Mesendoderm (in vitro differentiated cells): ENCODE results near the gene GC.

Experiments used
- DNase-seq: peaks from one replicate; pipeline ENCODE4 v3.0.0; 2013
- H2AK5ac ChIP-seq: 2 replicates; pipeline ENCODE4 v1.6.1; 2013; ENCODE audit warnings: low read length, inconsistent platforms
- H2BK120ac ChIP-seq: 2 replicates; pipeline ENCODE4 v1.6.1; 2013; ENCODE audit warnings: low read depth, mild to moderate bottlenecking, low read length, moderate library complexity, mixed read lengths
- H2BK15ac ChIP-seq: replicated peaks from 2 replicates; pipeline ENCODE4 v1.6.1; 2013; ENCODE audit warnings: low read depth, mild to moderate bottlenecking, moderate library complexity
- H2BK5ac ChIP-seq: 2 replicates; pipeline ENCODE4 v1.6.1; 2013; ENCODE audit warnings: low read length, inconsistent platforms
- H3K18ac ChIP-seq: 2 replicates; pipeline ENCODE4 v1.6.1; 2013; ENCODE audit warnings: mild to moderate bottlenecking, low read length, mixed read lengths
- H3K23ac ChIP-seq: one replicate; pipeline ENCODE4 v1.6.1; 2013; ENCODE audit warnings: low read length
- H3K27ac ChIP-seq: 2 replicates; pipeline ENCODE4 v1.5.1; 2013; ENCODE audit warnings: low read depth, mild to moderate bottlenecking, inconsistent platforms, low read length, moderate library complexity
- H3K27me3 ChIP-seq: 2 replicates; pipeline ENCODE4 v1.6.1; 2013; ENCODE audit warnings: low read length, control low read depth, mild to moderate bottlenecking, inconsistent platforms; ENCODE audit not compliant: insufficient read depth, poor library complexity
- H3K36me3 ChIP-seq: 2 replicates; pipeline ENCODE4 v1.6.1; 2013; ENCODE audit warnings: low read length, inconsistent platforms; ENCODE audit not compliant: control insufficient read depth, insufficient read depth
- H3K4ac ChIP-seq: one replicate; pipeline ENCODE4 v1.6.1; 2013; ENCODE audit warnings: low read depth, mild to moderate bottlenecking, low read length, moderate library complexity
- H3K4me1 ChIP-seq: 2 replicates; pipeline ENCODE4 v1.6.1; 2013; ENCODE audit warnings: low read depth, low read length, inconsistent platforms; ENCODE audit not compliant: control insufficient read depth
- H3K4me2 ChIP-seq: 2 replicates; pipeline ENCODE4 v1.6.1; 2013; ENCODE audit warnings: low read length
- H3K4me3 ChIP-seq: 2 replicates; pipeline ENCODE4 v1.5.1; 2013; ENCODE audit warnings: mild to moderate bottlenecking, low read length
- H3K56ac ChIP-seq: one replicate; pipeline ENCODE4 v1.6.1; 2013; ENCODE audit warnings: low read length
- H3K79me1 ChIP-seq: 2 replicates; pipeline ENCODE4 v1.6.1; 2013; ENCODE audit warnings: low read length, inconsistent platforms
- H3K79me2 ChIP-seq: 2 replicates; pipeline ENCODE4 v1.6.1; 2013; ENCODE audit warnings: mild to moderate bottlenecking, low read length; ENCODE audit not compliant: control insufficient read depth, insufficient read depth
- H3K9ac ChIP-seq: 2 replicates; pipeline ENCODE4 v1.6.1; 2013; ENCODE audit warnings: low read length, inconsistent platforms
- H4K5ac ChIP-seq: one replicate; pipeline ENCODE4 v1.6.1; 2013; ENCODE audit warnings: low read length
- H4K8ac ChIP-seq: one replicate; pipeline ENCODE4 v1.6.1; 2013; ENCODE audit warnings: low read depth, mild to moderate bottlenecking, control low read depth, low read length, moderate library complexity
- WGBS: extraction: QIAGEN DNeasy Blood & Tissue Kit; methylation state at CpG from one replicate; pipeline ENCODE4 v1.1.7; 2013; ENCODE audit warnings: low lambda C conversion rate, missing lambda C conversion rate; ENCODE audit not compliant: insufficient coverage; ENCODE audit errors: extremely low coverage; 5-methylcytosine and 5-hydroxymethylcytosine counted together

Gene GC

GRCh38 chr4:71773004-71773403 lies 10.9 kb downstream of the GC start:
- DNase-seq = no peak
- no peak overlapping the region for H2BK120ac ChIP-seq
- H3K27me3 ChIP-seq = no peaks in the 10 kb centered on the region
- no peak overlapping the region for H2BK5ac ChIP-seq
- no peaks in the 10 kb centered on the region for H3K79me2 ChIP-seq
- H3K79me1 ChIP-seq = no peaks in the 10 kb centered on the region
- no peak overlapping the region for H3K4me3 ChIP-seq
- no peaks in the 10 kb centered on the region for H3K4me1 ChIP-seq
- no peak overlapping the region for H3K4ac ChIP-seq
- H4K8ac ChIP-seq = no peak overlapping the region
- no peak overlapping the region for H3K18ac ChIP-seq
- H3K9ac ChIP-seq = no peak overlapping the region
- H2AK5ac ChIP-seq = no peak overlapping the region
- no peak overlapping the region for H2BK15ac ChIP-seq
- H3K56ac ChIP-seq = no peak overlapping the region
- no peak overlapping the region for H3K4me2 ChIP-seq
- no peak overlapping the region for H3K27ac ChIP-seq
- no CpG with 5 or more reads among the region's 2 CpGs for WGBS
- no peak overlapping the region for H3K23ac ChIP-seq
- no peaks in the 10 kb centered on the region for H3K36me3 ChIP-seq
- H4K5ac ChIP-seq = no peak overlapping the region

DNA sequence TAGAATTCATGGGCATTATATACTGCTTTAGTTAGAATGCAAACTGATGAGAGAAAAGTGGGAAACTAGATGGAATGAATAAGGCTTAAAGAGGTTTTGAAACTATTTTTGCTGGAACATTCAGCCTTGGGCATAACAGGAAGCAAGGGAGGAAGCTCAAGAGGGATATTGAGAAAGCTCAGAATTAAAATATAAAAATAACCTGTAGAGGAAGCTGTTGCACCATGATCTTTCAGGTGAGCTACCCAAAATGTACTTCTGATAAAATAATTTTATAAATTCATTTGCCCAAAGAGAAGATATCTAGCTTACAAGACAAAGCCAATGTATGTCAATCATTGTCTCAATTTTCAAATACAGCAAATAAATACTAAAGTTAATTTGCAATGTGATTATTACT lies 11.3 kb downstream of the GC start:
- no peak overlapping the region for H3K4me2 ChIP-seq
- no peak overlapping the region for H3K4ac ChIP-seq
- no peaks in the 10 kb centered on the region for H3K36me3 ChIP-seq
- no peak overlapping the region for H4K5ac ChIP-seq
- H3K27ac ChIP-seq = no peak overlapping the region
- H3K79me2 ChIP-seq = no peaks in the 10 kb centered on the region
- H3K4me3 ChIP-seq = no peak overlapping the region
- no peak overlapping the region for H3K18ac ChIP-seq
- H2AK5ac ChIP-seq = no peak overlapping the region
- no peaks in the 10 kb centered on the region for H3K4me1 ChIP-seq
- no peak overlapping the region for H4K8ac ChIP-seq
- no peak overlapping the region for H2BK15ac ChIP-seq
- H3K23ac ChIP-seq = no peak overlapping the region
- H3K79me1 ChIP-seq = no peaks in the 10 kb centered on the region
- H3K56ac ChIP-seq = no peak overlapping the region
- H2BK120ac ChIP-seq = no peak overlapping the region
- H2BK5ac ChIP-seq = no peak overlapping the region
- peak; percentile 29 for DNase-seq
- H3K27me3 ChIP-seq = no peaks in the 10 kb centered on the region
- no peak overlapping the region for H3K9ac ChIP-seq

DNA sequence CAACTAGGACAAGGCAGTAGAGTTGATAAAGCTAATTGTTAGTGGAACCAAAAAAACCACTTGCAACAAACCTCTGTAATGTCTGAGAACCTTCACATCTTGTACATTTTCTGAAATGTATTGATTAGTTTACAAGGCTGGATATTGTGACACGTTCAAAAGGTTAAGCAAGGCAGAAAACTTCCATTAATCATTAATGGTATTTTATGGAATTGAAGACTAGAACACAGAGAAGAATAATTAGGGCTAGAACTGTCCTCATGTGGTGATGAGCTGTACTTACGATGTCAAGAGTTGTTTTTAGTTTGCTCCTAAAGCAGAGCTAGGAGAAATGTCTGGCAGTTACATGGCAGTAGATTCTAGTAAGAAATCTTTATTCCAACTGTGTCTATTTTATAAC lies 12.3 kb downstream of the GC start:
- Histone ChIP-seq H3K4me1 (no peaks in the 10 kb centered on the region), H4K8ac (no peak overlapping the region), H2AK5ac (no peak overlapping the region), H3K36me3 (no peaks in the 10 kb centered on the region), H3K27me3 (no peaks in the 10 kb centered on the region), H3K18ac (no peak overlapping the region), H3K27ac (no peak overlapping the region), H3K79me1 (no peaks in the 10 kb centered on the region), H3K4me3 (no peak overlapping the region), H2BK15ac (no peak overlapping the region), H2BK120ac (no peak overlapping the region), H3K4ac (no peak overlapping the region), H3K56ac (no peak overlapping the region), H3K9ac (no peak overlapping the region), H3K4me2 (no peak overlapping the region), H2BK5ac (no peak overlapping the region), H4K5ac (no peak overlapping the region), H3K23ac (no peak overlapping the region), H3K79me2 (no peaks in the 10 kb centered on the region)
- no peak for DNase-seq
- no CpG with 5 or more reads among the region's 2 CpGs for WGBS

- Histone ChIP-seq H3K27me3 (no peaks in the 10 kb centered on the region), H3K23ac (no peak overlapping the region), H3K36me3 (no peaks in the 10 kb centered on the region), H3K56ac (no peak overlapping the region), H3K4me1 (no peaks in the 10 kb centered on the region), H2BK5ac (no peak overlapping the region), H3K79me2 (no peaks in the 10 kb centered on the region), H3K9ac (no peak overlapping the region), H3K4ac (no peak overlapping the region), H3K18ac (no peak overlapping the region), H2BK120ac (no peak overlapping the region), H2AK5ac (no peak overlapping the region), H4K8ac (no peak overlapping the region), H3K4me2 (no peak overlapping the region), H3K79me1 (no peaks in the 10 kb centered on the region), H3K4me3 (no peak overlapping the region), H2BK15ac (no peak overlapping the region), H3K27ac (no peak overlapping the region), H4K5ac (no peak overlapping the region)
- WGBS = no CpG with 5 or more reads among the region's 3 CpGs
- DNase-seq = no peak
Measured at GRCh38 chr4:71769434-71769833, 14.4 kb downstream of the GC start.

- Histone ChIP-seq H3K18ac (no peak overlapping the region), H4K8ac (no peak overlapping the region), H3K23ac (no peak overlapping the region), H4K5ac (no peak overlapping the region), H3K4me1 (no peaks in the 10 kb centered on the region), H3K36me3 (no peaks in the 10 kb centered on the region), H3K56ac (no peak overlapping the region), H3K79me1 (no peaks in the 10 kb centered on the region), H2BK15ac (no peak overlapping the region), H2BK5ac (no peak overlapping the region), H2AK5ac (no peak overlapping the region), H3K27ac (no peak overlapping the region), H3K4me2 (no peak overlapping the region), H3K79me2 (no peaks in the 10 kb centered on the region), H3K4me3 (no peak overlapping the region), H2BK120ac (no peak overlapping the region), H3K4ac (no peak overlapping the region), H3K9ac (no peak overlapping the region), H3K27me3 (no peaks in the 10 kb centered on the region)
- WGBS = no CpG with 5 or more reads among the region's 7 CpGs
- DNase-seq = no peak
Measured at GRCh38 chr4:71768123-71768522, 15.8 kb downstream of the GC start.

DNA sequence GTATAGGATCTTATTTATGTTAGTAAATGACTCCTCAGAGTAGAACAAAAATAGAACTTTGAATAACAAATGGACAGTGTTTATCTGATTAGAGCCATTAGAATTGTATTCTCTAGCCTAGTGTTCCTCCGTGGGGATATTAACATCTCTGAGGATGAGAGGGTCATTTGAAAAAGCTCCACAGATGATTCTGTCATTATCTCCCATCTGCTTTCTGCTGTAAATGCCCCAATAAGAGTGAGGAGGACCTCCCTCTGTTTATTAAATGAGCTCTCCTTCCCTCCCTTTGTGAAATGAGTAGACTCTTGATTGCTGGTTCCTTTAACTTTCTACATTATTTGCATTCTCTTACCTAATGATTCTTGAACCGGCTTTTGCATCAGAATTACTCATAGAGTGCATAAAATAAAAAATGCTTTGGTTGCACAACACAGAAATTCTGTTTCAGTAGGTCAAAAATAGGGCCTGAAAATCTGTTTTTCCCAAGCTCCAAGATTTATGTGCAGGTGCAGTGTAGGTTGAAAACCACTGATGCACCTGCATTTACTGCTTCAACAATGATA lies 18.0 kb downstream of the GC start:
- no peak overlapping the region for H4K8ac ChIP-seq
- H3K27ac ChIP-seq = no peak overlapping the region
- no peaks in the 10 kb centered on the region for H3K79me1 ChIP-seq

More for the DNA sequence above, 18.0 kb downstream of the GC start:
- H2BK120ac ChIP-seq = no peak overlapping the region
- H3K4me1 ChIP-seq = no peaks in the 10 kb centered on the region
- no peak overlapping the region for H3K4me2 ChIP-seq
- no CpG with 5 or more reads among the region's 2 CpGs for WGBS
- no peak overlapping the region for H4K5ac ChIP-seq
- no peak overlapping the region for H3K9ac ChIP-seq
- H3K18ac ChIP-seq = no peak overlapping the region
- H3K4ac ChIP-seq = no peak overlapping the region
- H3K56ac ChIP-seq = no peak overlapping the region
- no peak overlapping the region for H2BK5ac ChIP-seq
- no peak overlapping the region for H3K4me3 ChIP-seq
- H3K27me3 ChIP-seq = no peaks in the 10 kb centered on the region
- H3K79me2 ChIP-seq = no peaks in the 10 kb centered on the region
- H2AK5ac ChIP-seq = no peak overlapping the region
- no peaks in the 10 kb centered on the region for H3K36me3 ChIP-seq
- DNase-seq = no peak
- H2BK15ac ChIP-seq = no peak overlapping the region
- no peak overlapping the region for H3K23ac ChIP-seq
